ENCODE measurements around the gene MUC2. TPM values are rescaled to one million over a fixed set of nuclear protein-coding genes. Genes with fewer than 3 reads are reported as not detected.

Gene MUC2
- total and polyA plus RNA-seq, 5 donors from 2014 or later = not detected

- DNase-seq (no peak), ATAC-seq (ENCODE audit: low read depth in 2 of 2) (no peak)
- Histone ChIP-seq H3K4me1 (ENCODE audit: control insufficient read depth, insufficient read depth, low read length, poor library complexity, severe bottlenecking) (no peaks in the 10 kb centered on the region), H3K36me3 (ENCODE audit: control insufficient read depth, insufficient read depth, low read length) (no peaks in the 10 kb centered on the region), H3K4me3 (ENCODE audit: low read depth, low read length) (no peak overlapping the region), H3K27me3 (ENCODE audit: control insufficient read depth, insufficient read depth, low read length) (no peaks in the 10 kb centered on the region), H3K9me3 (ENCODE audit: control insufficient read depth in 2 of 2, low read length in 2 of 2) (no peaks in the 10 kb centered on the region), H3K27ac (ENCODE audit: insufficient read depth, low read length, poor library complexity, severe bottlenecking) (no peak overlapping the region)
- H3K4me1 Mint-ChIP-seq = no peaks in the 10 kb centered on the region
- H3K9me3 Mint-ChIP-seq = peaks cover 0 to 8% (median 0%) of the 10 kb centered on the region in 7 donors
- H3K4me3 Mint-ChIP-seq = no peak overlapping the region
- no peaks in the 10 kb centered on the region for H3K27me3 Mint-ChIP-seq
- H3K36me3 Mint-ChIP-seq = no peaks in the 10 kb centered on the region
- H3K27ac Mint-ChIP-seq = no peak overlapping the region
Observed at GRCh38 chr11:1103401-1104360, 29.0 kb downstream of the MUC2 start.

GRCh38 chr11:1104411-1105182 is 29.9 kb downstream of the MUC2 start:
- H3K36me3 ChIP-seq (ENCODE audit: control insufficient read depth, insufficient read depth, low read length) = no peaks in the 10 kb centered on the region
- DNase-seq (no peak), ATAC-seq (ENCODE audit: low read depth in 2 of 2) (no peak)
- Mint-ChIP-seq H3K36me3 (no peaks in the 10 kb centered on the region), H3K9me3 (peaks cover 0 to 7% (median 0%) of the 10 kb centered on the region in 7 donors), H3K4me1 (no peaks in the 10 kb centered on the region), H3K27ac (no peak overlapping the region), H3K27me3 (no peaks in the 10 kb centered on the region), H3K4me3 (no peak overlapping the region)
- no peaks in the 10 kb centered on the region for H3K4me1 ChIP-seq (ENCODE audit: control insufficient read depth, insufficient read depth, low read length, poor library complexity, severe bottlenecking)
- H3K27ac ChIP-seq (ENCODE audit: insufficient read depth, low read length, poor library complexity, severe bottlenecking) = no peak overlapping the region
- no peak overlapping the region for H3K4me3 ChIP-seq (ENCODE audit: low read depth, low read length)
- H3K27me3 ChIP-seq (ENCODE audit: control insufficient read depth, insufficient read depth, low read length) = no peaks in the 10 kb centered on the region
- H3K9me3 ChIP-seq (ENCODE audit: control insufficient read depth in 2 of 2, low read length in 2 of 2) = no peaks in the 10 kb centered on the region

- Histone ChIP-seq H3K9me3 (ENCODE audit: control insufficient read depth in 2 of 2, low read length in 2 of 2) (no peaks in the 10 kb centered on the region), H3K4me3 (ENCODE audit: low read depth, low read length) (no peak overlapping the region), H3K4me1 (ENCODE audit: control insufficient read depth, insufficient read depth, low read length, poor library complexity, severe bottlenecking) (no peaks in the 10 kb centered on the region), H3K27ac (ENCODE audit: insufficient read depth, low read length, poor library complexity, severe bottlenecking) (no peak overlapping the region), H3K36me3 (ENCODE audit: control insufficient read depth, insufficient read depth, low read length) (no peaks in the 10 kb centered on the region), H3K27me3 (ENCODE audit: control insufficient read depth, insufficient read depth, low read length) (no peaks in the 10 kb centered on the region)
- Mint-ChIP-seq H3K27ac (no peak overlapping the region), H3K9me3 (peaks cover 0 to 7% (median 0%) of the 10 kb centered on the region in 7 donors), H3K4me1 (no peaks in the 10 kb centered on the region), H3K36me3 (no peaks in the 10 kb centered on the region), H3K4me3 (no peak overlapping the region), H3K27me3 (no peaks in the 10 kb centered on the region)
- no peak for ATAC-seq (ENCODE audit: low read depth in 2 of 2)
- DNase-seq = no peak
Observed at GRCh38 chr11:1105183-1105565, 30.5 kb downstream of the MUC2 start.

- H3K9me3 ChIP-seq (ENCODE audit: control insufficient read depth in 2 of 2, low read length in 2 of 2) = no peaks in the 10 kb centered on the region
- Mint-ChIP-seq H3K27me3 (no peaks in the 10 kb centered on the region), H3K36me3 (no peaks in the 10 kb centered on the region), H3K4me3 (no peak overlapping the region), H3K27ac (peak overlapping the region in 1 of 3 donors; percentile 20), H3K9me3 (peaks cover 0 to 4% (median 0%) of the 10 kb centered on the region in 7 donors), H3K4me1 (no peaks in the 10 kb centered on the region)
- H3K27ac ChIP-seq (ENCODE audit: insufficient read depth, low read length, poor library complexity, severe bottlenecking) = no peak overlapping the region
- H3K4me1 ChIP-seq (ENCODE audit: control insufficient read depth, insufficient read depth, low read length, poor library complexity, severe bottlenecking) = no peaks in the 10 kb centered on the region
- ATAC-seq (ENCODE audit: low read depth in 2 of 2) (no peak), DNase-seq (no peak)
- no peaks in the 10 kb centered on the region for H3K27me3 ChIP-seq (ENCODE audit: control insufficient read depth, insufficient read depth, low read length)
- no peak overlapping the region for H3K4me3 ChIP-seq (ENCODE audit: low read depth, low read length)
- no peaks in the 10 kb centered on the region for H3K36me3 ChIP-seq (ENCODE audit: control insufficient read depth, insufficient read depth, low read length)
Observed at GRCh38 chr11:1106387-1106786, 31.7 kb downstream of the MUC2 start.

- DNase-seq = no peak
- H3K4me1 Mint-ChIP-seq = no peaks in the 10 kb centered on the region
- H3K27me3 ChIP-seq (ENCODE audit: control insufficient read depth, insufficient read depth, low read length) = no peaks in the 10 kb centered on the region
- H3K36me3 ChIP-seq (ENCODE audit: control insufficient read depth, insufficient read depth, low read length) = no peaks in the 10 kb centered on the region
- peaks cover 0 to 1% (median 0%) of the 10 kb centered on the region in 7 donors for H3K9me3 Mint-ChIP-seq
- no peaks in the 10 kb centered on the region for H3K27me3 Mint-ChIP-seq
- no peaks in the 10 kb centered on the region for H3K36me3 Mint-ChIP-seq
- H3K4me3 Mint-ChIP-seq = no peak overlapping the region
- H3K27ac Mint-ChIP-seq = no peak overlapping the region
- no peaks in the 10 kb centered on the region for H3K9me3 ChIP-seq (ENCODE audit: control insufficient read depth in 2 of 2, low read length in 2 of 2)
- no peak for ATAC-seq (ENCODE audit: low read depth in 2 of 2)
- H3K4me3 ChIP-seq (ENCODE audit: low read depth, low read length) = no peak overlapping the region
- H3K27ac ChIP-seq (ENCODE audit: insufficient read depth, low read length, poor library complexity, severe bottlenecking) = no peak overlapping the region
- H3K4me1 ChIP-seq (ENCODE audit: control insufficient read depth, insufficient read depth, low read length, poor library complexity, severe bottlenecking) = no peaks in the 10 kb centered on the region
Observed at GRCh38 chr11:1107316-1108245, 32.9 kb downstream of the MUC2 start.

GRCh38 chr11:1108246-1108900 is 33.7 kb downstream of the MUC2 start:
- Mint-ChIP-seq H3K9me3 (peaks cover 0 to 1% (median 0%) of the 10 kb centered on the region in 7 donors), H3K4me3 (no peak overlapping the region)
- no peak for ATAC-seq (ENCODE audit: low read depth in 2 of 2)

More at GRCh38 chr11:1108246-1108900, 33.7 kb downstream of the MUC2 start:
- H3K4me1 ChIP-seq (ENCODE audit: control insufficient read depth, insufficient read depth, low read length, poor library complexity, severe bottlenecking) = no peaks in the 10 kb centered on the region
- H3K36me3 ChIP-seq (ENCODE audit: control insufficient read depth, insufficient read depth, low read length) = no peaks in the 10 kb centered on the region
- H3K27ac ChIP-seq (ENCODE audit: insufficient read depth, low read length, poor library complexity, severe bottlenecking) = no peak overlapping the region
- no peaks in the 10 kb centered on the region for H3K27me3 Mint-ChIP-seq
- H3K36me3 Mint-ChIP-seq = no peaks in the 10 kb centered on the region
- H3K27me3 ChIP-seq (ENCODE audit: control insufficient read depth, insufficient read depth, low read length) = no peaks in the 10 kb centered on the region
- H3K4me1 Mint-ChIP-seq = no peaks in the 10 kb centered on the region
- H3K4me3 ChIP-seq (ENCODE audit: low read depth, low read length) = no peak overlapping the region
- peak overlapping the region in 1 of 3 donors; percentile 14 for H3K27ac Mint-ChIP-seq
- DNase-seq = no peak
- no peaks in the 10 kb centered on the region for H3K9me3 ChIP-seq (ENCODE audit: control insufficient read depth in 2 of 2, low read length in 2 of 2)

Measured in CD4-positive, CD25-positive, alpha-beta regulatory T cell (primary cell).